ENCODE data around the gene CADPS. TPM values are rescaled to one million over a fixed set of nuclear protein-coding genes. Genes with fewer than 3 reads are reported as not detected.

Gene CADPS
- total RNA-seq, 8 experiments from 2014 or later: 1.6 to 196 (median 90.7) TPM

DNA sequence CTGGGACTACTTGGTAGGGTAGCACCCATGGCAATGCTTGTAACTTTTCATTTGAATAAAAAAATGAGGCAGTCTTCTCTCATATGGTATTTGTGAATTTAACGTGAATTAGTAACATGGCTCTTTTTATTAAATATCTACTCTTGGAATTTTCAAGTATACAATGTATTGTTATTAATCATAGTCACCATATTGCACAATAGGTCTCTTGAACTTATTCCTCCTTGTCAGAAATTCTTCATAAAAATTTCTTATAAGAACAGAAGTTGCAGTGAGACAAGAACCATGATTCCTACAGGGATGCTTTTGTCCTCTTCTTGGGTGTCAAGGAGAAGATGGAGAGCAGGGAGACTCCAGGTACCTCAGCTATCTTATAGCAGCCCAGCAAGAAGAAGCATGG is 298.1 kb downstream of the CADPS start:
- in situ Hi-C loops (cut with MboI; ENCODE audit: low pct_unique_long_range_greater_than_20kb in 2 of 9, low sequenced_read_pairs in 9 of 9, unreplicated experiment in 9 of 9): no loop called here
- WGBS, 10 experiments: 75 to 100% (median 88%) methylated on average over 1 of the region's 1 CpG; no CpG with 5 or more reads in 1 of the 10 experiments
- Histone ChIP-seq H3K4me3 (no peak overlapping the region), H3K4me1 (replicated peaks in 1 of 2) (peaks cover 0 to 2% of the 10 kb centered on the region in 2 donors), H3K27ac (no peak overlapping the region)
- ATAC-seq (replicated peaks in 6 of 8): no peak

DNA sequence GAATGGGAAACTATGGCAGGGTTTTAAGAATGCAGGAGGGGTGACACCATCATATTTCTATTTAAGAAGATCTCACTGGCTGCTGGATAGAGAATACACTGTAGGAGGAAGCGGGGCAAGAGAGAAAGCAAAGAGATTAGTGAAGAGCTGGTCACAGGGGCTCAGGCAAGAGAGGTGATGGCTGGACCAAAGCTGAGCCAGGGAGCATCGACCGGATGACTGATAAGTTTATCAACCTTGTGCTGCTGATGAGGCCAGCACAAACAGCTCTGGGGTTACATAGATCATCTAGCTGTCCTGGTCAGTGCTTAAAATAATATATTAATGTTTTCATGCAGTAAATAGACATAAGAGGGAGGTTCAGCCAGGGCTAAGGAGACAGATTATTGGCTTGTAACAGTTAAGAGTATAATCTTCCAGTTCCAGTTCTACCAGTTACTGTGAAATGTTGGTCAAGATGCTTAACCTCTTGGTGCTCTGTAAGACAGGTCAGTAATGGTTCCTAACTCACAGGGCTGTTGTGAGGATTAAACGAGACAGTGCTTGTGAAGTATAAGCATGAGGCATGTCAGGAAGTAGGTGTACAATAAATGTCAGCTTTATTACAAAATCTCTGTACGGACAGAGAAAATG is 300.8 kb downstream of the CADPS start:
- Histone ChIP-seq H3K4me1 (replicated peaks in 1 of 2) (peaks cover 0 to 2% of the 10 kb centered on the region in 2 donors), H3K4me3 (no peak overlapping the region), H3K27ac (no peak overlapping the region)
- 29 to 100% (median 63%) methylated on average over 1 to 5 of the region's 5 CpGs; no CpG with 5 or more reads in 1 of the 10 experiments for WGBS, 10 experiments
- ATAC-seq (replicated peaks in 6 of 8): peak in 2 of 8 experiments; percentile 43 to 83
- in situ Hi-C loops (cut with MboI; ENCODE audit: low pct_unique_long_range_greater_than_20kb in 2 of 9, low sequenced_read_pairs in 9 of 9, unreplicated experiment in 9 of 9): loop anchor here in 4 of 9 experiments (25.0 kb wide), 2 partner anchors 237 to 362 kb away; no protein-coding TSS in a partner anchor

- ATAC-seq (replicated peaks in 6 of 8): no peak
- Histone ChIP-seq H3K4me3 (no peak overlapping the region), H3K27ac (no peak overlapping the region), H3K4me1 (replicated peaks in 1 of 2) (peaks cover 0 to 2% of the 10 kb centered on the region in 2 donors)
- 83 to 100% (median 95%) methylated on average over 1 to 4 of the region's 4 CpGs; no CpG with 5 or more reads in 2 of the 10 experiments for WGBS, 10 experiments
- in situ Hi-C loops (cut with MboI; ENCODE audit: low pct_unique_long_range_greater_than_20kb in 2 of 9, low sequenced_read_pairs in 9 of 9, unreplicated experiment in 9 of 9): loop anchor here in 4 of 9 experiments (25.0 kb wide), 2 partner anchors 235 to 360 kb away; no protein-coding TSS in a partner anchor
These were observed 303.3 kb downstream of the CADPS start for GRCh38 chr3:62571916-62572315.

- H3K27ac ChIP-seq: no peak overlapping the region
- in situ Hi-C loops (cut with MboI; ENCODE audit: low pct_unique_long_range_greater_than_20kb in 2 of 9, low sequenced_read_pairs in 9 of 9, unreplicated experiment in 9 of 9): loop anchor here in 4 of 9 experiments (25.0 kb wide), 2 partner anchors 234 to 359 kb away; no protein-coding TSS in a partner anchor
- 66 to 93% (median 87%) methylated on average over 3 to 6 of the region's 6 CpGs; no CpG with 5 or more reads in 1 of the 10 experiments for WGBS, 10 experiments
- H3K4me3 ChIP-seq: no peak overlapping the region
- ATAC-seq (replicated peaks in 6 of 8): no peak
- H3K4me1 ChIP-seq (replicated peaks in 1 of 2): peaks cover 0 to 2% of the 10 kb centered on the region in 2 donors
These were observed 304.3 kb downstream of the CADPS start for GRCh38 chr3:62570888-62571287.

DNA sequence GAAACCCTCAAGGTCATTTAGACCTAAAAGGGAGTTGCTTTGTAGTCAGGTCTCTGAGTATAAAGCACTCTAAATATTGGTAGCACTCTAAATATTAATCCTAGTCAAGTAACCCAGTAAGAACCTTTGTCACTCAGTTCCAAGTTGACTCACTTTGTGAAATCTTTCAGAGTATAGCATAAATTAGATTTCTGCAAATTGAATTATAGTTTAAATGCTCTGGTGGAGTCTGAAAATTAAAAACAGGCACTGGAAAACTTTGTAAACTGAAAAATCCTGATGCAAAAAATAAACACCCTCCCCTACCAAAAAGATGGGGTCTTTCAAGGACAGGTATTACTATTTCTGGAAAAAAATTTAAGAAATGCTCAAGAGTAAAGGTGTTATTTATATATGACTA is 305.6 kb downstream of the CADPS start:
- peaks cover 0 to 2% of the 10 kb centered on the region in 2 donors for H3K4me1 ChIP-seq (replicated peaks in 1 of 2)
- H3K4me3 ChIP-seq: no peak overlapping the region
- in situ Hi-C loops (cut with MboI; ENCODE audit: low pct_unique_long_range_greater_than_20kb in 2 of 9, low sequenced_read_pairs in 9 of 9, unreplicated experiment in 9 of 9): loop anchor here in 4 of 9 experiments (25.0 kb wide), 2 partner anchors 232 to 357 kb away; no protein-coding TSS in a partner anchor
- H3K27ac ChIP-seq: no peak overlapping the region
- no peak for ATAC-seq (replicated peaks in 6 of 8)

GRCh38 chr3:62567097-62568021 is 307.9 kb downstream of the CADPS start:
- WGBS, 10 experiments: 22 to 100% (median 76%) methylated on average over 1 to 8 of the region's 11 CpGs
- Histone ChIP-seq H3K4me1 (replicated peaks in 1 of 2) (no peaks in the 10 kb centered on the region), H3K27ac (no peak overlapping the region), H3K4me3 (no peak overlapping the region)
- in situ Hi-C loops (cut with MboI; ENCODE audit: low pct_unique_long_range_greater_than_20kb in 2 of 9, low sequenced_read_pairs in 9 of 9, unreplicated experiment in 9 of 9): loop anchor here in 4 of 9 experiments (25.0 kb wide), 2 partner anchors 230 to 355 kb away; no protein-coding TSS in a partner anchor
- peak; percentile 22 to 88 (median 78) for ATAC-seq (replicated peaks in 6 of 8)

- Histone ChIP-seq H3K4me1 (replicated peaks in 1 of 2) (no peaks in the 10 kb centered on the region), H3K4me3 (no peak overlapping the region), H3K27ac (no peak overlapping the region)
- 0 to 100% (median 78%) methylated on average over 1 to 4 of the region's 6 CpGs for WGBS, 10 experiments
- in situ Hi-C loops (cut with MboI; ENCODE audit: low pct_unique_long_range_greater_than_20kb in 2 of 9, low sequenced_read_pairs in 9 of 9, unreplicated experiment in 9 of 9): loop anchor here in 4 of 9 experiments (25.0 kb wide), 2 partner anchors 229 to 354 kb away; no protein-coding TSS in a partner anchor
- ATAC-seq (replicated peaks in 6 of 8): peak in 3 of 8 experiments; percentile 37 to 80 (median 58)
These were observed 309.1 kb downstream of the CADPS start for GRCh38 chr3:62566022-62566557.

GRCh38 chr3:62562596-62562995 is 312.6 kb downstream of the CADPS start:
- in situ Hi-C loops (cut with MboI; ENCODE audit: low pct_unique_long_range_greater_than_20kb in 2 of 9, low sequenced_read_pairs in 9 of 9, unreplicated experiment in 9 of 9): loop anchor here in 4 of 9 experiments (25.0 kb wide), 2 partner anchors 225 to 350 kb away; no protein-coding TSS in a partner anchor
- Histone ChIP-seq H3K4me1 (replicated peaks in 1 of 2) (no peaks in the 10 kb centered on the region), H3K27ac (no peak overlapping the region), H3K4me3 (no peak overlapping the region)
- no peak for ATAC-seq (replicated peaks in 6 of 8)

DNA sequence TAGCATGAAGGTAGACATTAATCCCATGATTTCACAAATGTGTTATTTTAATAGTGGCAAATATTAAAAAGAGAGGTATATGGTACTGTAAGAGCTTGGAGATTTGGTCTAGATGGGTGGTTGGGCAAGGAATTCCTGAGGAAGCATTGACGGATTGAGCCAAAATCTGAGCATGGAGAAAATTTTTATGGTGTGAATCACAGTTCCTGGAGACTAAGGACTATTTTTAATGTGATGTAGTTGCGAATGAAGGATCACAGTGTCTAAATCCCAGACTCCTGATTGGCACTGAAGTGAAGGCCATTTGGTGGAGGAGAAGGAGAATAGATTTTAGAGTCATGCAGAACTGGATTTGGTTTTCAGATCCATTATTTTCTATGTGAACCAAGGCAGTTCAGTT is 313.2 kb downstream of the CADPS start:
- H3K27ac ChIP-seq: no peak overlapping the region
- no peaks in the 10 kb centered on the region for H3K4me1 ChIP-seq (replicated peaks in 1 of 2)
- no peak overlapping the region for H3K4me3 ChIP-seq
- in situ Hi-C loops (cut with MboI; ENCODE audit: low pct_unique_long_range_greater_than_20kb in 2 of 9, low sequenced_read_pairs in 9 of 9, unreplicated experiment in 9 of 9): loop anchor here in 4 of 9 experiments (25.0 kb wide), 2 partner anchors 225 to 350 kb away; no protein-coding TSS in a partner anchor
- ATAC-seq (replicated peaks in 6 of 8): peak in 1 of 8 experiments; percentile 15
- WGBS, 10 experiments: 0 to 100% (median 43%) methylated on average over 1 to 2 of the region's 2 CpGs; no CpG with 5 or more reads in 2 of the 10 experiments

DNA sequence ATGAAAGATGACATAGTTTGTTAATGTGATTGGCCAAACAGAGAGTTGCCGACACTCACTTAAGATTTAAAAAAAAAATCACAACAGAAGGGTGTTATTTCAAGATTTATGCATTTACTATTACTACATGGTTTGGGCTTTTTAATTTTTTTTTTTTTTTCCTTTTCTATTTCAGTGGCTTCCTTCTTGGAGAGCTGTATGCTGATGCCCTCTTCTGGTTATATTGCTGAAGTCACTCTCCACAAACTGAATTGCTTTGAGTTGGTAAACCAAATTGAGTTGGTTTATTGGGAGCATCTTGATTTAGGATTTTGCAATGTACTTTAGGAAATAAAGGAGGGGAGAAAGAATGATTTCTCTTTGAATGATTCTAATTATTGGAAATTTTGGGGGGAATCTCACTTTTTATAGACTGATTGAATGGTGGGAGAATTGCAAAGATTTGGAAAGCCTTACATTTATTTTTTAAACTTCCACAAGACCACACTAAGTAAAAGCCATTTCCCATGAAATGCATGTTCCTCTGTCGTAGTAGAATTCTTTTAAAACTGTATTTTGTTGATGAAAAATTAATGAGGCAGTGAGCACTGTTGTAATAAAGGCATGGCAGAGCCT is 315.3 kb downstream of the CADPS start:
- Histone ChIP-seq H3K27ac (no peak overlapping the region), H3K4me3 (no peak overlapping the region), H3K4me1 (replicated peaks in 1 of 2) (no peaks in the 10 kb centered on the region)
- in situ Hi-C loops (cut with MboI; ENCODE audit: low pct_unique_long_range_greater_than_20kb in 2 of 9, low sequenced_read_pairs in 9 of 9, unreplicated experiment in 9 of 9): loop anchor here in 5 of 9 experiments (10.0 to 25.0 kb wide), 3 partner anchors 223 to 348 kb away; no protein-coding TSS in a partner anchor
- WGBS, 10 experiments: 0 to 71% (median 29%) methylated on average over 1 to 2 of the region's 2 CpGs
- peak in 2 of 8 experiments; percentile 32 to 41 for ATAC-seq (replicated peaks in 6 of 8)

DNA sequence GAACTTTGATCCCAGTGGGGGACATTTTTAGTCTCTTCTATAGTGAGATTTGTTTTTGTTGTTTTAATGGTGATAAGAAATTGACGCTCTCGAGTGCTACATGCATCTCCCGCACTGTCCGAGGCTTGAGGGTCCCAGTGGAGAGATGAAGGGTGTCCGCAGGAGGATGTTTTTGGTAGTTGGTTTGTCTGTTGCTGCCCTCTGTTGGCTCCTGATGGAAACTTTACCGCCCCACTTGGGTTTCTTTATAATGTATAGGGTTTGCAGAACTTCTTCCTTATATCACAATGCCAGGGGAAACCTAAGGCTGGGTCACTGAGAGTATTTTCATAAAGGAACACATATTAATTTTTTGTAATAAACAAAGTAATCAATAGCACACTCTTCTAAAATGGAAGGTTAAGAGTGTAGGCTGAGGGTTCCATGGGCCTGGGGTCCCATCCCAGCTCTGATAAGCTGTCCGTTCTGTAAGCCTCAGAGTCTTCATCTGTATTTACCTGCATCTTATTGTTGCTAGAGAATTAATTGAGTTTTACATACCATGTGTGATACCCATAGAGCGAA is 316.6 kb downstream of the CADPS start:
- Histone ChIP-seq H3K4me3 (no peak overlapping the region), H3K27ac (no peak overlapping the region), H3K4me1 (replicated peaks in 1 of 2) (no peaks in the 10 kb centered on the region)
- peak in 2 of 8 experiments; percentile 26 to 56 for ATAC-seq (replicated peaks in 6 of 8)
- in situ Hi-C loops (cut with MboI; ENCODE audit: low pct_unique_long_range_greater_than_20kb in 2 of 9, low sequenced_read_pairs in 9 of 9, unreplicated experiment in 9 of 9): loop anchor here in 5 of 9 experiments (10.0 to 25.0 kb wide), 3 partner anchors 221 to 346 kb away; no protein-coding TSS in a partner anchor
- 24 to 80% (median 40%) methylated on average over 1 to 8 of the region's 8 CpGs; no CpG with 5 or more reads in 1 of the 10 experiments for WGBS, 10 experiments

DNA sequence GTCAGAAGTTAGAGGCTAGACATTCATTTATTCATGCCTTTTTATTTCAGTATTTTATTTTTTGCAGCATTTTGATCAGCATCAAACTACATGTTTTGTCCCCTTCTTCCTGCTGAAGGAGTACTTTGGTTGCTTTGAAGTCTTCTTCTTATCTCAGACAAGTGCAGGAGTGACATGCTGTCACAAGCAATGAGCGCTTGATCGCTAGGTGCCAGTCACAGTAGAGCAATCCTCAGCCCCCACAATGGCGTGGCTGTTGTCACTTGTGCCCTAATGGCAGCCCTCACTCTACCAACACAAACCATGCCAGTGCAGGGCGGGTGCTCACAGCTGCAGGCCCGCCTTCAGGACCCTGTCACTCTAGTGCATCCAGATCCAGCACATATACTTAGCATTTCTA is 317.2 kb downstream of the CADPS start:
- in situ Hi-C loops (cut with MboI; ENCODE audit: low pct_unique_long_range_greater_than_20kb in 2 of 9, low sequenced_read_pairs in 9 of 9, unreplicated experiment in 9 of 9): loop anchor here in 5 of 9 experiments (10.0 to 25.0 kb wide), 3 partner anchors 221 to 346 kb away; no protein-coding TSS in a partner anchor
- Histone ChIP-seq H3K4me3 (no peak overlapping the region), H3K27ac (no peak overlapping the region), H3K4me1 (replicated peaks in 1 of 2) (no peaks in the 10 kb centered on the region)
- ATAC-seq (replicated peaks in 6 of 8): no peak
- WGBS, 10 experiments: 60 to 100% (median 93%) methylated on average over 1 to 3 of the region's 5 CpGs; no CpG with 5 or more reads in 5 of the 10 experiments

Measured in motor neuron (in vitro differentiated cells).